Tibial artery (tissue), 4 donors: ENCODE data around the gene LARP1B.
"Not testable (repeated sequence)": the region's sequence is repeated elsewhere in the genome, so short reads cannot be mapped to it uniquely, and the experiment has no call there.

Experiments
- DNase-seq, 2 donors: peaks; one replicate each; pipeline ENCODE4 v3.0.0-alpha.2; 2019
- H3K27ac ChIP-seq, 2 donors: fragments of 200-600 bp; sonication (generic) in 1 of 2; 1 replicate in 1 of 2; 2 replicates in 1 of 2; pipeline ENCODE4 v1.5.1; 2018 to 2019; ENCODE audit warnings: mild to moderate bottlenecking in 1 of 2
- H3K27me3 ChIP-seq, 2 donors: fragments of 200-600 bp; sonication (generic) in 1 of 2; one replicate each; pipeline versions ENCODE4 v1.5.1 to v1.6.0; 2016 to 2019
- H3K36me3 ChIP-seq, 3 donors: fragments of 200-600 bp; sonication (generic) in 2 of 3; one replicate each; pipeline ENCODE4 v1.5.1; 2016 to 2019; ENCODE audit warnings: mild to moderate bottlenecking in 2 of 3
- H3K4me1 ChIP-seq, 4 donors: fragments of 200-600 bp; sonication (generic) in 2 of 4; 1 replicate in 3 of 4; 2 replicates in 1 of 4; pipeline ENCODE4 v1.5.1; 2016 to 2019
- H3K4me3 ChIP-seq, 2 donors: fragments of 200-600 bp; sonication (generic) in 1 of 2; 1 replicate in 1 of 2; 2 replicates in 1 of 2; pipeline ENCODE4 v1.5.1; 2018 to 2019; ENCODE audit warnings: mild to moderate bottlenecking in 2 of 2
- H3K9me3 ChIP-seq, 3 donors: fragments of 200-600 bp; sonication (generic) in 1 of 3; one replicate each; pipeline ENCODE4 v1.5.1; 2016 to 2019
- intact Hi-C: fragments of 100-400 bp; cut with DNase I; formaldehyde crosslinking; loops from one replicate; pipeline ENCODE4 v1.15.0; 2023; ENCODE audit warnings: low total_unique reads
- TF ChIP-seq, protein P1 (sequence below), 2 experiments: fragments of 200-600 bp in 1 of 2; fragments of 450-650 bp in 1 of 2; IDR thresholded peaks; one replicate each; pipeline ENCODE4 v1.5.1; 2017 to 2019; ENCODE audit warnings: antibody characterized with exemption in 2 of 2, mild to moderate bottlenecking in 1 of 2, moderate library complexity in 1 of 2

The LARP1B gene

GRCh38 chr4:128247906-128248305 lies 186.8 kb downstream of the LARP1B start:
- no peaks in the 10 kb centered on the region for H3K27me3 ChIP-seq
- H3K27ac ChIP-seq: no peak overlapping the region
- intact Hi-C loops: no loop called here
- no peaks in the 10 kb centered on the region for H3K9me3 ChIP-seq
- DNase-seq: no peak
- H3K36me3 ChIP-seq: no peaks in the 10 kb centered on the region
- H3K4me3 ChIP-seq: no peak overlapping the region
- TF ChIP-seq, protein P1, sequence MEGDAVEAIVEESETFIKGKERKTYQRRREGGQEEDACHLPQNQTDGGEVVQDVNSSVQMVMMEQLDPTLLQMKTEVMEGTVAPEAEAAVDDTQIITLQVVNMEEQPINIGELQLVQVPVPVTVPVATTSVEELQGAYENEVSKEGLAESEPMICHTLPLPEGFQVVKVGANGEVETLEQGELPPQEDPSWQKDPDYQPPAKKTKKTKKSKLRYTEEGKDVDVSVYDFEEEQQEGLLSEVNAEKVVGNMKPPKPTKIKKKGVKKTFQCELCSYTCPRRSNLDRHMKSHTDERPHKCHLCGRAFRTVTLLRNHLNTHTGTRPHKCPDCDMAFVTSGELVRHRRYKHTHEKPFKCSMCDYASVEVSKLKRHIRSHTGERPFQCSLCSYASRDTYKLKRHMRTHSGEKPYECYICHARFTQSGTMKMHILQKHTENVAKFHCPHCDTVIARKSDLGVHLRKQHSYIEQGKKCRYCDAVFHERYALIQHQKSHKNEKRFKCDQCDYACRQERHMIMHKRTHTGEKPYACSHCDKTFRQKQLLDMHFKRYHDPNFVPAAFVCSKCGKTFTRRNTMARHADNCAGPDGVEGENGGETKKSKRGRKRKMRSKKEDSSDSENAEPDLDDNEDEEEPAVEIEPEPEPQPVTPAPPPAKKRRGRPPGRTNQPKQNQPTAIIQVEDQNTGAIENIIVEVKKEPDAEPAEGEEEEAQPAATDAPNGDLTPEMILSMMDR (IDR thresholded peaks at IDR 0.05): no peak
- no peaks in the 10 kb centered on the region for H3K4me1 ChIP-seq

GRCh38 chr4:128249787-128250668 lies 188.9 kb downstream of the LARP1B start:
- Histone ChIP-seq H3K36me3 (no peaks in the 10 kb centered on the region), H3K9me3 (no peaks in the 10 kb centered on the region), H3K27ac (no peak overlapping the region), H3K4me1 (no peaks in the 10 kb centered on the region), H3K4me3 (no peak overlapping the region), H3K27me3 (no peaks in the 10 kb centered on the region)
- no peak for DNase-seq
- intact Hi-C loops: no loop called here
- TF ChIP-seq, protein P1 (IDR thresholded peaks at IDR 0.05): no peak

GRCh38 chr4:128255906-128256305 lies 194.8 kb downstream of the LARP1B start:
- Histone ChIP-seq H3K27me3 (no peaks in the 10 kb centered on the region), H3K27ac (no peak overlapping the region), H3K36me3 (no peaks in the 10 kb centered on the region), H3K4me1 (no peaks in the 10 kb centered on the region), H3K9me3 (no peaks in the 10 kb centered on the region), H3K4me3 (no peak overlapping the region)
- DNase-seq: no peak
- TF ChIP-seq, protein P1 (IDR thresholded peaks at IDR 0.05): no peak
- intact Hi-C loops: no loop called here

DNA sequence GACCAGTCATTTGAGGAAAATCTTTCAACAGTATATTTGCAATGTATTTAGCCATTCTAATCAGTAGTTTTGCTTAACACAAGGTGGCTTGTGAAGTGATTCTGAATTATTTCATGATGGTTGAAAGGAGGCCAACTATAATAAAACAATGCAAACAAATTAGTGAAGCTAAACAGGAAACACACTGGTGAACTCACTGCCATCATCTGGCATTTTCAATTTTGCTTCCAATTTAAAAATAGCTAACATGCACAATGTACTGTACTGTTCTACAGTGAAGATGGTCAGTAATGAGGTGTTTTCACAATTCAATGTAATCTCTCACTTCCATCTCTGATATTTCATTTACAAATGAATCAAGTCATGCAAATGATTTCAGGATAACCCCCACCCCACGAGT lies 195.4 kb downstream of the LARP1B start:
- TF ChIP-seq, protein P1 (IDR thresholded peaks at IDR 0.05): no peak
- intact Hi-C loops: no loop called here
- Histone ChIP-seq H3K9me3 (no peaks in the 10 kb centered on the region), H3K4me3 (no peak overlapping the region), H3K27me3 (no peaks in the 10 kb centered on the region), H3K4me1 (no peaks in the 10 kb centered on the region), H3K27ac (no peak overlapping the region), H3K36me3 (no peaks in the 10 kb centered on the region)
- DNase-seq: no peak

GRCh38 chr4:128258166-128258565 lies 197.1 kb downstream of the LARP1B start:
- H3K27me3 ChIP-seq, H3K4me3 ChIP-seq, H3K9me3 ChIP-seq, H3K27ac ChIP-seq, DNase-seq, H3K4me1 ChIP-seq, H3K36me3 ChIP-seq, intact Hi-C loops: not testable (repeated sequence)

DNA sequence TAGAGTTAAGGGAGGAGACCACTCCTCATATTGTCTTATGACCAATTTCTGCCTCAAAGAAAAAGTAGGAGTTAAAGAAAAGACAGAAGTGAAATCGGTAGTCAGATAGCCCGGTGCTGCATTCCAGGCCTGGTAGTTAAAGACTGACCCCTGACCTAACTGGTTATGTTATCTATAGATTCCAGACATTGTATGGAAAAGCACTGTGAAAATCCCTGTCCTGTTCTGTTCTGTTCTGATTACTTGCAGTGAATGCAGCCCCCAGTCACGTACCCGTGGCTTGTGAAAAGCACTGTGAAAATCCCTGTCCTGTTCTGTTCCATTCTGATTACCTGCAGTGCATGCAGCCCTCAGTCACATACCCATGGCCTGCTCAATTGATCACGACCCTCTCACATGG lies 198.8 kb downstream of the LARP1B start:
- H3K4me1 ChIP-seq, H3K9me3 ChIP-seq, DNase-seq, H3K36me3 ChIP-seq, intact Hi-C loops, H3K4me3 ChIP-seq, H3K27ac ChIP-seq, H3K27me3 ChIP-seq: not testable (repeated sequence)
